ENCODE results near the gene PNPLA4. TPM values are rescaled to one million over a fixed set of nuclear protein-coding genes. Genes with fewer than 3 reads are reported as not detected.

Gene PNPLA4
- total RNA-seq, 1 experiment from 2014 or later: 13.5 TPM

- DNase-seq: no peak
- Mint-ChIP-seq H3K36me3 (ENCODE audit: insufficient read depth, unreplicated experiment) (no peaks in the 10 kb centered on the region), H3K27me3 (ENCODE audit: insufficient read depth, unreplicated experiment) (peaks cover 3% of the 10 kb centered on the region), H3K4me3 (ENCODE audit: unreplicated experiment) (no peak overlapping the region), H3K27ac (ENCODE audit: unreplicated experiment) (no peak overlapping the region), H3K9me3 (ENCODE audit: unreplicated experiment) (peaks cover 6% of the 10 kb centered on the region), H3K4me1 (ENCODE audit: low read depth, unreplicated experiment) (no peaks in the 10 kb centered on the region)
- H3K4me3 ChIP-seq (ENCODE audit: low read depth, low read length): no peak overlapping the region
- BruUV-seq (replicated peaks): no TSS peak
- TF ChIP-seq CTCF (IDR thresholded peaks at IDR 0.05; ENCODE audit: insufficient read depth in 1 of 2, low read depth in 1 of 2, low read length in 1 of 2, severe bottlenecking in 1 of 2, unreplicated experiment in 1 of 2): no peak
- intact Hi-C loops (cut with micrococcal nuclease; ENCODE audit: unreplicated experiment): no loop called here
- no peaks in the 10 kb centered on the region for H3K4me1 ChIP-seq
- no peaks in the 10 kb centered on the region for H3K36me3 ChIP-seq (ENCODE audit: control insufficient read depth, insufficient read depth, low read length)
- no peaks in the 10 kb centered on the region for H3K9me3 ChIP-seq
- ChIA-PET POLR2A (no interaction called here), CTCF (no interaction called here)
- no peaks in the 10 kb centered on the region for H3K27me3 ChIP-seq (replicated peaks; ENCODE audit: control insufficient read depth, insufficient read depth, low read length)
Observed at GRCh38 chrX:7891928-7892327, 35.3 kb downstream of the PNPLA4 start.

GRCh38 chrX:7889680-7890079, 37.5 kb downstream of the PNPLA4 start:
- intact Hi-C loops (cut with micrococcal nuclease; ENCODE audit: unreplicated experiment): no loop called here
- Histone ChIP-seq H3K4me1 (no peaks in the 10 kb centered on the region), H3K36me3 (ENCODE audit: control insufficient read depth, insufficient read depth, low read length) (no peaks in the 10 kb centered on the region), H3K27me3 (replicated peaks; ENCODE audit: control insufficient read depth, insufficient read depth, low read length) (no peaks in the 10 kb centered on the region), H3K9me3 (no peaks in the 10 kb centered on the region), H3K4me3 (ENCODE audit: low read depth, low read length) (no peak overlapping the region)
- peaks cover 13% of the 10 kb centered on the region for H3K27me3 Mint-ChIP-seq (ENCODE audit: insufficient read depth, unreplicated experiment)
- H3K36me3 Mint-ChIP-seq (ENCODE audit: insufficient read depth, unreplicated experiment): no peaks in the 10 kb centered on the region
- peaks cover 6% of the 10 kb centered on the region for H3K9me3 Mint-ChIP-seq (ENCODE audit: unreplicated experiment)
- CTCF ChIA-PET: no interaction called here
- no peaks in the 10 kb centered on the region for H3K4me1 Mint-ChIP-seq (ENCODE audit: low read depth, unreplicated experiment)
- H3K4me3 Mint-ChIP-seq (ENCODE audit: unreplicated experiment): no peak overlapping the region
- no TSS peak for BruUV-seq (replicated peaks)
- TF ChIP-seq CTCF (IDR thresholded peaks at IDR 0.05; ENCODE audit: insufficient read depth in 1 of 2, low read depth in 1 of 2, low read length in 1 of 2, severe bottlenecking in 1 of 2, unreplicated experiment in 1 of 2): no peak
- POLR2A ChIA-PET: no interaction called here
- no peak for DNase-seq
- H3K27ac Mint-ChIP-seq (ENCODE audit: unreplicated experiment): no peak overlapping the region

GRCh38 chrX:7889135-7889534, 38.1 kb downstream of the PNPLA4 start:
- DNase-seq: no peak
- intact Hi-C loops (cut with micrococcal nuclease; ENCODE audit: unreplicated experiment): no loop called here
- Histone ChIP-seq H3K27me3 (replicated peaks; ENCODE audit: control insufficient read depth, insufficient read depth, low read length) (no peaks in the 10 kb centered on the region), H3K4me3 (ENCODE audit: low read depth, low read length) (no peak overlapping the region), H3K4me1 (no peaks in the 10 kb centered on the region), H3K36me3 (ENCODE audit: control insufficient read depth, insufficient read depth, low read length) (no peaks in the 10 kb centered on the region), H3K9me3 (no peaks in the 10 kb centered on the region)
- Mint-ChIP-seq H3K4me3 (ENCODE audit: unreplicated experiment) (no peak overlapping the region), H3K36me3 (ENCODE audit: insufficient read depth, unreplicated experiment) (no peaks in the 10 kb centered on the region), H3K9me3 (ENCODE audit: unreplicated experiment) (peaks cover 6% of the 10 kb centered on the region), H3K27me3 (ENCODE audit: insufficient read depth, unreplicated experiment) (peaks cover 13% of the 10 kb centered on the region), H3K4me1 (ENCODE audit: low read depth, unreplicated experiment) (no peaks in the 10 kb centered on the region), H3K27ac (ENCODE audit: unreplicated experiment) (no peak overlapping the region)
- no peak for TF ChIP-seq CTCF (IDR thresholded peaks at IDR 0.05; ENCODE audit: insufficient read depth in 1 of 2, low read depth in 1 of 2, low read length in 1 of 2, severe bottlenecking in 1 of 2, unreplicated experiment in 1 of 2)
- ChIA-PET POLR2A (no interaction called here), CTCF (no interaction called here)
- BruUV-seq (replicated peaks): no TSS peak
